GM21367 (cell line): ENCODE data around the gene PCDHA1.
"Not testable (repeated sequence)": the region's sequence is repeated elsewhere in the genome, so short reads cannot be mapped to it uniquely, and the experiment has no call there.

Experiments
- ATAC-seq: cut with Tn5 transposase; IDR thresholded peaks from one replicate; pipeline ENCODE4 v1.9.1; 2021; ENCODE audit not compliant: unreplicated experiment

PCDHA1 gene

GRCh38 chr5:140808241-140808888, 22.4 kb downstream of the PCDHA1 start:
- ATAC-seq: not testable (repeated sequence)

DNA sequence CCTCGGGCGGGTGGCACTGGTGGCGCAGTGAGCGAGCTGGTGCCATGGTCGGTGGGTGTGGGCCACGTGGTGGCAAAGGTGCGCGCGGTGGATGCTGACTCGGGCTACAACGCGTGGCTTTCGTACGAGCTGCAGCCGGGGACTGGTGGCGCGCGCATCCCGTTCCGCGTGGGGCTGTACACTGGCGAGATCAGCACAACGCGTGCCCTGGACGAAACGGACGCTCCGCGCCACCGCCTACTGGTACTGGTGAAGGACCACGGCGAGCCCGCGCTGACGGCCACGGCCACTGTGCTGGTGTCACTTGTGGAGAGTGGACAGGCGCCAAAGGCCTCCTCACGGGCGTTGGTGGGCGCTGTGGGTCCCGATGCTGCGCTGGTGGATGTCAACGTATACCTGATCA, 22.9 kb downstream of the PCDHA1 start:
- ATAC-seq: no peak

- no peak for ATAC-seq
Measured at GRCh38 chr5:140821375-140822280, 35.7 kb downstream of the PCDHA1 start, which contains the start of gene PCDHA5. PCDHA5 (plus strand) TSS chr5:140821613.

GRCh38 chr5:140822281-140822629, 36.3 kb downstream of the PCDHA1 start:
- ATAC-seq: no peak

- not testable (repeated sequence) for ATAC-seq
Measured at GRCh38 chr5:140822969-140823368, 37.0 kb downstream of the PCDHA1 start.

GRCh38 chr5:140823475-140823874, 37.5 kb downstream of the PCDHA1 start:
- no peak for ATAC-seq

DNA sequence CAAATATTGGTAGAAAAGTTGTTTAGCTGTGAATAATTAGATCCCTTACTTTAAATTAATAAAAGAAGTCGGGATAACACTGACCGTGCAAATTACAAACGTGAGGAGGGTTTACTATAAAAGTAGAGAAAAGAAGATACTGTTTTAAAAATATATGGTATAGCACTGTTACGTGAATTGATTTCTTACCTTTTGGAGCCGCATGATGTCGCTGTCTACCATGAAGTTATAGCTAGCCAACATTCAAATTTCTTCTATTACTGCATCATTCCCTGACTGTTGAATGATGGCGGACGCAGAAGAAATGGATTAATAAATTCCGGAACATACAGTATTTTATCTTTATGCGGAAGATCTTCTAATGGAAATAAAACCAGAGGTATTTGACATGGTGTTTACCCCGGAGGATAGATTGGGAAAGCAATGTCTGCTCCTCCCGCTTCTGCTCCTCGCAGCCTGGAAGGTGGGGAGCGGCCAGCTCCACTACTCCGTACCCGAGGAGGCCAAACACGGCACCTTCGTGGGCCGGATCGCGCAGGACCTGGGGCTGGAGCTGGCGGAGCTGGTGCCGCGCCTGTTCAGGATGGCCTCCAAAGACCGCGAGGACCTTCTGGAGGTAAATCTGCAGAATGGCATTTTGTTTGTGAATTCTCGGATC, 41.9 kb downstream of the PCDHA1 start, which contains the start of gene PCDHA6:
Gene PCDHA6, plus strand, starts transcription at position 257 of the 658 bp plus-strand sequence. Its CDS starts 132 bp downstream, at position 389.
- no peak for ATAC-seq

GRCh38 chr5:140828362-140828737, 42.4 kb downstream of the PCDHA1 start:
- no peak for ATAC-seq

GRCh38 chr5:140829511-140830501, 43.9 kb downstream of the PCDHA1 start:
- not testable (repeated sequence) for ATAC-seq

GRCh38 chr5:140833993-140834392, 48.1 kb downstream of the PCDHA1 start, which contains the start of gene PCDHA7:
PCDHA7 (plus strand) TSS chr5:140834269; CDS start chr5:140834384, 115 bp downstream.
- no peak for ATAC-seq

GRCh38 chr5:140834439-140835008, 48.6 kb downstream of the PCDHA1 start:
- not testable (repeated sequence) for ATAC-seq

DNA sequence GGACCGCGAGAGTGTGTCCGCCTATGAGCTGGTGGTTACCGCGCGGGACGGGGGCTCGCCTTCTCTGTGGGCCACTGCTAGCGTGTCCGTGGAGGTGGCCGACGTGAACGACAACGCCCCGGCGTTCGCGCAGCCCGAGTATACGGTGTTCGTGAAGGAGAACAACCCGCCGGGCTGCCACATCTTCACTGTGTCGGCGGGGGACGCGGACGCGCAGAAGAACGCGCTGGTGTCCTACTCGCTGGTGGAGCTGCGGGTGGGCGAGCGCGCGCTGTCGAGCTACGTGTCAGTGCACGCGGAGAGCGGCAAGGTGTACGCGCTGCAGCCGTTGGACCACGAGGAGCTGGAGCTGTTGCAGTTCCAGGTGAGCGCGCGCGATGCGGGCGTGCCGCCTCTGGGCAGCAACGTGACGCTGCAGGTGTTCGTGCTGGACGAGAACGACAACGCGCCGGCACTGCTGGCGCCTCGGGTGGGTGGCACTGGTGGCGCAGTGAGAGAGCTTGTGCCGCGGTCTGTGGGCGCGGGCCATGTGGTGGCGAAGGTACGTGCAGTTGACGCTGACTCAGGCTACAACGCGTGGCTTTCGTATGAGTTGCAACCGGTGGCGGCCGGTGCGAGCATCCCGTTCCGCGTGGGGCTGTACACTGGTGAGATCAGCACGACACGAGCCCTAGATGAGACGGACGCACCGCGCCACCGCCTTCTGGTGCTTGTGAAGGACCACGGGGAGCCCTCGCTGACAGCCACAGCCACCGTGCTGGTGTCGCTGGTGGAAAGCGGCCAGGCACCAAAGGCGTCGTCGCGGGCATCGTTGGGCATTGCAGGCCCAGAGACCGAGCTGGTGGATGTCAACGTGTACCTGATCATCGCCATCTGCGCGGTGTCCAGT, 49.9 kb downstream of the PCDHA1 start:
- no peak for ATAC-seq

DNA sequence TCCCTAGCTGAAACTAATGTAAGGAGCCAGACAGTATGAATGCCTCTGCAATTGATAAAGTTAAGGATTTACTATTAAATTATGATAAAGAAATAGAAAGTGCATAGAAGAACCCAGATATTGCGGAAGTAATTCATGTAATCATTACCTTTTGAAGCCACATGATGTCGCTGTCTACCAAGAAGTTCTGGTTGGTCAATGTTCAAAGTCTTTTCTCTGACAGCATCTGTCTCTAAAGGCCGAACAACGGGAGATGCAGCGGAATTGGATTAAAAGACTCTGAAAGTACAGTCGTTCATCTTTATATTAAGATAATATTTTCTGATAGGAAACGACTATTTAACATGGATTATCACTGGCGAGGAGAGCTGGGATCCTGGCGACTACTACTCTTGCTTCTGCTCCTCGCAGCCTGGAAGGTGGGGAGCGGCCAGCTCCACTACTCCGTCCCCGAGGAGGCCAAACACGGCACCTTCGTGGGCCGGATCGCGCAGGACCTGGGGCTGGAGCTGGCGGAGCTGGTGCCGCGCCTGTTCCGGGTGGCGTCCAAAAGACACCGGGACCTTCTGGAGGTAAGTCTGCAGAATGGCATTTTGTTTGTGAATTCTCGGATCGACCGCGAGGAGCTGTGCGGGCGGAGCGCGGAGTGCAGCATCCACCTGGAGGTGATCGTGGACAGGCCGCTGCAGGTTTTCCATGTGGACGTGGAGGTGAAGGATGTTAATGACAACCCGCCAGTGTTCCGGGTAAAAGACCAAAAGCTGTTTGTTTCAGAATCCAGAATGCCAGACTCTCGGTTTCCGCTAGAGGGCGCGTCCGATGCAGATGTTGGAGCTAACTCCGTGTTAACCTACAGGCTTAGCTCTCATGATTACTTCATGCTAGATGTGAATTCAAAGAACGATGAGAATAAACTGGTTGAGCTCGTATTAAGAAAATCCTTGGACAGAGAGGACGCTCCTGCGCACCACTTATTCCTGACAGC, 55.3 kb downstream of the PCDHA1 start, which contains the start of gene PCDHA8:
Gene PCDHA8, plus strand, starts transcription at position 210 of the 985 bp plus-strand sequence. Its CDS starts 135 bp downstream, at position 345.
- ATAC-seq: no peak

- ATAC-seq: no peak
Measured at GRCh38 chr5:140842798-140843733, 57.1 kb downstream of the PCDHA1 start.

DNA sequence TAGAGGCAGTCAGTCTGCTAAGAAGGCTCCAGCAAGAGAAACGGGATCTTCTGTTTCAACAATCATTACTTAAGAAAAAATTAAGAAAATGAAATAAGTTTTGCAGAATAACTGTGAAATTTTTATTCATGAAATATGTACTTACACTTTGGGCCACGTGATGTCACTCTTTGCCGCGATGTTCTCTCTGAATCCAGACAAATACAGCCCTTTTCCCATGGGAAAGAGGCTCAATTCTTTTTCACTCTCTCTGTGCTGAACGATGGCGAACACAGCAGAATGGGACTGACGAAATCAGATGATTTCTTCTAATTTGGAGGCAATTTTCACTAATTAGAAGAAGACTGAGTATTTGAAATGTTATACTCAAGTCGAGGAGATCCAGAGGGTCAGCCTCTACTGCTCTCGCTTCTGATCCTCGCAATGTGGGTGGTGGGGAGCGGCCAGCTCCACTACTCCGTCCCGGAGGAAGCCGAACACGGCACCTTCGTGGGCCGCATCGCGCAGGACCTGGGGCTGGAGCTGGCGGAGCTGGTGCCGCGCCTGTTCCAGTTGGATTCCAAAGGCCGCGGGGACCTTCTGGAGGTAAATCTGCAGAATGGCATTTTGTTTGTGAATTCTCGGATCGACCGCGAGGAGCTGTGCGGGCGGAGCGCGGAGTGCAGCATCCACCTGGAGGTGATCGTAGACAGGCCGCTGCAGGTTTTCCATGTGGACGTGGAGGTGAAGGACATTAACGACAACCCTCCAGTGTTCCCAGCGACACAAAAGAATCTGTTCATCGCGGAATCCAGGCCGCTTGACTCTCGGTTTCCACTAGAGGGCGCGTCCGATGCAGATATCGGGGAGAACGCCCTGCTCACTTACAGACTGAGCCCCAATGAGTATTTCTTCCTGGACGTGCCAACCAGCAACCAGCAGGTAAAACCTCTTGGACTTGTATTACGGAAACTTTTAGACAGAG, 62.5 kb downstream of the PCDHA1 start, which contains the start of gene PCDHA9:
Gene PCDHA9, plus strand, starts transcription at position 244 of the 964 bp plus-strand sequence. Its CDS starts 114 bp downstream, at position 358.
- ATAC-seq: not testable (repeated sequence)
